ENCODE results near the gene SAP25.
"Not testable (repeated sequence)": the region's sequence is repeated elsewhere in the genome, so short reads cannot be mapped to it uniquely, and the experiment has no call there.

The SAP25 gene

GRCh38 chr7:100538654-100539435 is 34.9 kb downstream of the SAP25 start, which contains the start of gene AGFG2:
Gene AGFG2 (plus strand): TSS chr7:100539203. CDS start chr7:100539347, 144 bp downstream.
- peak; percentile 89 to 100 (median 100) for DNase-seq

DNA sequence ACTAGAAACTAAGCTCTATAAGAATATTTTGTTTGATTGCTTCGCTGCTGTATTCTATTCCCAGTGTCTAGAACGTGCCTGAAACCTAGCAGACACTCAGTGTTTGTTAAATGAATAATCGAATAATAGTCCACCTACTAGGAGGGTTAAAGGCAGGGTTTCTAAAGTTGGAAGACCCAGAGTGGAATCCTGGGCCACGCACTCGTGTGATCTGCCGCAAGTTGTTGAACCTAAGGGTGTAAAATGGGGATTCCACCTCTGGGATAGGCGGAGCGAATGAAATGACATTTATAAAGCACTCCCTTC is 35.4 kb downstream of the SAP25 start:
- DNase-seq: no peak

DNA sequence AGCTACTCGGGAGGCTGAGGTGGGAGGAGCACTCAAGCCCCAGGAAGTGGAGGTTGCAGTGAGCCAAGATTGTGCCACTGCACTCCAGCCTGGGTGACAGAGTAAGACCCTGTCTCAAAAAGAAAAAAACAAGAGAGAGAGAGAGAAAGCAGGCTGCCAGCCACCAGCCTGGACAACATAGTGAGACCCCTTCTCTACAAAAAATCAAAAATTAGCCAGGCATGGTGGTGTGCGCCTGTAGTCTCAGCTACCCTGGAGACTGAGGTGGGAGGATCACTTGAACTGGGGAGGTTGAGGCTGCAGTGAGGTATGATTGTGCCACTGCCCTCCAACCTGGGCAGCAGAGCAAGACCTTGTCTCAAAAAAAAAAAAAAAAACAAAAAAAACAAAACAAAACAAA is 37.0 kb downstream of the SAP25 start:
- DNase-seq: not testable (repeated sequence)

- DNase-seq: not testable (repeated sequence)
These were observed 37.7 kb downstream of the SAP25 start for GRCh38 chr7:100535982-100536381.

DNA sequence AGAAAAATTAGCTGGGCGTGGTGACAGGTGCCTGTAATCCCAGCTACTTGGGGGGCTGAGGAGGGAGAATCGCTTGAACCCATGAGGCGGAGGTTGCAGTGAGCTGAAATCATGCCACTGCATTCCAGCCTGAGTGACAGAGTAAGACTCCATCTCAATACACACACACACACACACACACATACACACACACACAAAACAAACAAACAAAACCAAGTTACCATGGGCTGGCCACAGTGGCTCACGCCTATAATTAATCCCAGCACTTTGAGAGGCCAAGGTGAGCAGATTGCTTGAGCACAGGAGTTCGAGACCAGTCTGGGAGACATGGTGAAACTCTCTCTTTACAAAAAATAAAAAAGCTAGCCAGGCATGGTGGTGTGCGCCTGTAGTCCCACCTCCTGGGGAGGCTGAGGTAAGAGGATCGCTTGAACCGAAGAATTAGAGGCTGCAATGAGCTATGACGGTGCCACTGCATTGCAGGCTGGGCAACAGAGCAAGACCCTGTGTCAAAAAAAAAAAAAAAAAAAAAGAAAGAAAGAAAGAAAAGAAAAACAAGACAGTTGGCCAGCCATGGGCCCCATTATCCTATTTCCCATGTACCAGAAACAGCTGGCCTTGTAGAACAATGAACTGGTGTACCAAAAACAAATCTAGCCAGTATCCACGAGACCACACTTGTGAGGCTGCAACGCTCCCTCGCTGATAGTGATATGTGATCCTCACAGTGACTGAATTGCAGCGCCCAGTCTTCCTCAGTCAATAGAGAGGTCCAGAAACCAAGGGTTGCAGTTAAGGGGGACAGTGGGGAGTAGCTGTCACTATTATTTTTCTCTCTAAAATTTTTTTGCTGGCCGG is 41.3 kb downstream of the SAP25 start:
- DNase-seq: no peak

DNA sequence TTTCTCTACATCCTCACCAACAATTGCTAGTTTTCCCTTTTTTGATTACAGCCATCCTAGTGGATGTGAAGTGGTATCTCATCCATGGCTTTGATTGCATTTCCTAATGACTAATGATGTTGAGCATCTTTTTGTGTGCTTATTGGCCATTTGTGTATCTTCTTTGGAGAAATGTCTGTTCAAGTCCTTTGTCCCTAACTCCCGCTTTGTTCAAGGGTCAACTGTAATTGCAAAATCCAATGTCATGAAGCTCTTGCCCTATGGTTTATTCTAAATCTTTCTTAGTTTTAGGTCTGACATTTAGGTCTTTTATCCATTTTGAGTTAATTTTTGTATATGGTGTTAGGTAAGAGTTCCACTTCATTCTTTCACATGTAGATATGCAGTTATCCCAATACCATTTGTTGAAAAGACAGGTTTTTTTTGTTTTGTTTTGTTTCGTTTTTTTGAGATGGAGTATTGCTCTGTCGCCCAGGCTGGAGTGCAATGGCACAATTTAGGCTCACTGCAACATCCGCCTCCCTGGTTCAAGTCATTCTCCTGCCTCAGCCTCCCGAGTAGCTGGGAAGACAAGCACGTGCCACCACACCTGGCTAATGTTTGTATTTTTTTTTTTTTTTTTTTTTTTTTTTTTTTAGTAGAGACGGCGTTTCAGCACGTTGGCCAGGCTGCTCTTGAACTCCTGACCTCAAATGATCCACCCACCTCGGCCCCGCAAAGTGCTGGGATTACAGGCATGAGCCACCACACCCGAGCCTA is 45.4 kb downstream of the SAP25 start:
- not testable (repeated sequence) for DNase-seq

DNA sequence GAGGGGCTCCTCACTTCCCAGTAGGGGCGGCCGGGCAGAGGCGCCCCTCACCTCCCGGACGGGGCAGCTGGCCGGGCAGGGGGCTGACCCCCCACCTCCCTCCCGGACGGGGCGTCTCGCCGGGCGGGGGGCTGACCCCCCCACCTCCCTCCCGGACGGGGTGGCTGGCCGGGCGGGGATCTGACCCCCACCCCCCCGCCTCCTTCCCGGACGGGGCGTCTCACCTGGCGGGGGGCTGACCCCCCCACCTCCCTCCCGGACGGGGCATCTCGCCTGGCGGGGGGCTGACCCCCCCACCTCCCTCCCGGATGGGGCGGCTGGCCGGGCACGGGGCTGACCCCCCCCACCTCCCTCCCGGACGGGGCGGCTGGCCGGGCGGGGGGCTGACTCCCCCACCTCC is 50.5 kb downstream of the SAP25 start:
- DNase-seq: not testable (repeated sequence)
